HG02943 (cell line): ENCODE results near the gene PRDM10.
A peak's percentile ranks its signal among the peaks of the same experiment; 100 is the strongest.
"Not testable (repeated sequence)": the region's sequence is repeated elsewhere in the genome, so short reads cannot be mapped to it uniquely, and the experiment has no call there.

Source experiments
- ATAC-seq: cut with Tn5 transposase; IDR thresholded peaks from one replicate; pipeline ENCODE4 v1.9.1; 2021; ENCODE audit warnings: mild to moderate bottlenecking, low read depth, moderate library complexity; ENCODE audit not compliant: unreplicated experiment

The PRDM10 gene

GRCh38 chr11:130002352-130002845 lies at the start of gene PRDM10:
TSS of gene PRDM10 (minus strand) at chr11:130002835. CDS start at chr11:129960964, 41,871 bp downstream.
- ATAC-seq: peak; percentile 46

- ATAC-seq: no peak
Observed at GRCh38 chr11:130051082-130051481, 48.4 kb upstream of the PRDM10 start.

GRCh38 chr11:130050257-130050656 lies 47.6 kb upstream of the PRDM10 start:
- ATAC-seq: no peak

- ATAC-seq: no peak
Observed at GRCh38 chr11:130049328-130049771, 46.7 kb upstream of the PRDM10 start.

- ATAC-seq: no peak
Observed at GRCh38 chr11:130047141-130047540, 44.5 kb upstream of the PRDM10 start.

GRCh38 chr11:130043575-130043974 lies 40.9 kb upstream of the PRDM10 start:
- ATAC-seq: no peak

GRCh38 chr11:130042093-130042591 lies 39.5 kb upstream of the PRDM10 start:
- ATAC-seq: no peak

- ATAC-seq: no peak
Observed at GRCh38 chr11:130040281-130040940, 37.8 kb upstream of the PRDM10 start.

- no peak for ATAC-seq
Observed at GRCh38 chr11:130037881-130038585, 35.4 kb upstream of the PRDM10 start.

GRCh38 chr11:130037058-130037457 lies 34.4 kb upstream of the PRDM10 start:
- ATAC-seq: no peak

GRCh38 chr11:130034236-130034635 lies 31.6 kb upstream of the PRDM10 start:
- no peak for ATAC-seq

- ATAC-seq: no peak
Observed at GRCh38 chr11:130032931-130033330, 30.3 kb upstream of the PRDM10 start.

- ATAC-seq: no peak
Observed at GRCh38 chr11:130031945-130032344, 29.3 kb upstream of the PRDM10 start.

GRCh38 chr11:130031056-130031455 lies 28.4 kb upstream of the PRDM10 start:
- no peak for ATAC-seq

GRCh38 chr11:130029137-130029536 lies 26.5 kb upstream of the PRDM10 start:
- peak; percentile 61 for ATAC-seq

GRCh38 chr11:130025371-130025770 lies 22.7 kb upstream of the PRDM10 start:
- ATAC-seq: no peak

GRCh38 chr11:130024361-130024760 lies 21.7 kb upstream of the PRDM10 start:
- no peak for ATAC-seq

- peak; percentile 95 for ATAC-seq
Observed at GRCh38 chr11:130023204-130023603, 20.6 kb upstream of the PRDM10 start.

- ATAC-seq: peak; percentile 7
Observed at GRCh38 chr11:130022799-130023198, 20.2 kb upstream of the PRDM10 start.

GRCh38 chr11:130021606-130022005 lies 19.0 kb upstream of the PRDM10 start:
- ATAC-seq: not testable (repeated sequence)

GRCh38 chr11:130020323-130020722 lies 17.7 kb upstream of the PRDM10 start:
- ATAC-seq: no peak

GRCh38 chr11:130015846-130016245 lies 13.2 kb upstream of the PRDM10 start:
- not testable (repeated sequence) for ATAC-seq
